HCT116 (cell line): ENCODE results near the gene TMEM109. TPM values are rescaled to one million over a fixed set of nuclear protein-coding genes. Genes with fewer than 3 reads are reported as not detected.

Experiments used
- ATAC-seq: fragments of 200-7000 bp; cut with Tn5 transposase; 2 replicates; pipeline ENCODE4 v1.9.1; 2020; ENCODE audit warnings: mild to moderate bottlenecking, moderate library complexity
- BruUV-seq: library from RNA; stranded (reverse); fragments of 400-500 nt; replicated peaks from 2 replicates; lab custom pipeline; 2021; lab: Mats Ljungman, UMichigan
- CTCF ChIA-PET: fragments of 300-600 bp; sonication (Branson Sonifier 250); formaldehyde crosslinking; loops from one replicate; lab custom pipeline; 2021; ENCODE audit warnings: antibody characterized with exemption; lab: Charles Lee
- POLR2A ChIA-PET: fragments of 300-600, 350-600 bp; sonication (Branson Sonifier 250); formaldehyde crosslinking; loops from one replicate; lab custom pipeline; 2021; ENCODE audit warnings: antibody characterized with exemption; lab: Charles Lee
- RAD21 ChIA-PET, 2 experiments: fragments of 300-600 bp; sonication (Branson Sonifier 250); formaldehyde crosslinking; loops; one replicate each; lab custom pipeline; 2023; ENCODE audit warnings: low total read pairs in 2 of 2; ENCODE audit not compliant: uncharacterized antibody in 2 of 2, unreplicated experiment in 2 of 2, low non-redundant PET in 1 of 2; lab: Charles Lee
- DNase-seq: peaks from one replicate; pipeline ENCODE4 v3.0.0-alpha.2; 2010; ENCODE audit warnings: low read depth, low spot score
- H2AFZ ChIP-seq: fragments of 200-600 bp; shearing (Covaris generic), sonication (generic); 2 replicates; pipeline ENCODE4 v1.6.1; 2017; ENCODE audit warnings: low read depth, mixed run types, mixed read lengths, antibody characterized with exemption, low read length; ENCODE audit not compliant: poor library complexity, severe bottlenecking
- H3K27ac ChIP-seq: 2 replicates; pipeline ENCODE4 v1.5.1; 2012; ENCODE audit warnings: low read depth, low read length
- H3K27me3 ChIP-seq: fragments of 200-600 bp; sonication (generic); 2 replicates; pipeline ENCODE4 v1.6.1; 2016; ENCODE audit warnings: mixed run types, low read length, mixed read lengths; ENCODE audit not compliant: insufficient read depth
- H3K36me3 ChIP-seq, 2 experiments: fragments of 200-500 bp in 1 of 2; fragments of 200-600 bp in 1 of 2; sonication (Bioruptor generic) in 1 of 2; sonication (generic) in 1 of 2; 2 replicates each; pipeline versions ENCODE4 v1.5.1 to v1.6.1; 2014 to 2016; ENCODE audit warnings: low read length in 2 of 2, inconsistent platforms in 1 of 2, mixed read lengths in 1 of 2, mixed run types in 1 of 2; ENCODE audit not compliant: insufficient read depth in 2 of 2, control insufficient read depth in 1 of 2
- H3K4me1 ChIP-seq, 2 experiments: fragments of 200-600 bp in 1 of 2; sonication (generic) in 1 of 2; 2 replicates each; pipeline versions ENCODE4 v1.5.1 to v1.6.1; 2012 to 2017; ENCODE audit warnings: low read length in 2 of 2, inconsistent platforms in 1 of 2, mild to moderate bottlenecking in 1 of 2, mixed read lengths in 1 of 2, mixed run types in 1 of 2, moderate library complexity in 1 of 2; ENCODE audit not compliant: insufficient read depth in 2 of 2, control insufficient read depth in 1 of 2
- H3K4me2 ChIP-seq: fragments of 200-600 bp; sonication (generic); 2 replicates; pipeline ENCODE4 v1.6.1; 2017; ENCODE audit warnings: mixed run types, low read length, mixed read lengths
- H3K4me3 ChIP-seq, 2 experiments: fragments of 200-600 bp in 1 of 2; sonication (generic) in 1 of 2; replicated peaks in 1 of 2; 2 replicates each; pipeline ENCODE4 v1.5.1; 2011 to 2016; ENCODE audit warnings: low read length in 2 of 2, control low read depth in 1 of 2, low read depth in 1 of 2, mild to moderate bottlenecking in 1 of 2, mixed read lengths in 1 of 2, mixed run types in 1 of 2
- H3K79me2 ChIP-seq: fragments of 200-600 bp; sonication (generic); 2 replicates; pipeline ENCODE4 v1.6.1; 2017; ENCODE audit warnings: mild to moderate bottlenecking, mixed run types, low read length, moderate library complexity, mixed read lengths; ENCODE audit not compliant: insufficient read depth
- H3K9ac ChIP-seq: fragments of 200-600 bp; sonication (generic); 2 replicates; pipeline ENCODE4 v1.6.1; 2016; ENCODE audit warnings: low read length, mixed read lengths
- H3K9me2 ChIP-seq: fragments of 200-600 bp; sonication (generic), shearing (Covaris generic); 2 replicates; pipeline ENCODE4 v1.6.1; 2017; ENCODE audit warnings: mixed run types, mild to moderate bottlenecking, moderate library complexity; ENCODE audit not compliant: insufficient read depth
- H3K9me3 ChIP-seq, 2 experiments: fragments of 200-500 bp in 1 of 2; fragments of 200-600 bp in 1 of 2; sonication (Bioruptor generic) in 1 of 2; sonication (generic) in 1 of 2; 2 replicates each; pipeline ENCODE4 v1.6.1; 2014 to 2017; ENCODE audit warnings: low read length in 2 of 2, mixed read lengths in 2 of 2, inconsistent platforms in 1 of 2, low read depth in 1 of 2, mild to moderate bottlenecking in 1 of 2, mixed run types in 1 of 2, moderate library complexity in 1 of 2; ENCODE audit not compliant: control insufficient read depth in 1 of 2, insufficient read depth in 1 of 2
- H4K20me1 ChIP-seq: fragments of 200-600 bp; sonication (generic), shearing (Covaris generic); 2 replicates; pipeline ENCODE4 v1.6.1; 2017; ENCODE audit warnings: mixed run types, mild to moderate bottlenecking, moderate library complexity; ENCODE audit not compliant: insufficient read depth
- CBX3 ChIP-seq: IDR thresholded peaks from 2 replicates; pipeline ENCODE4 v1.6.1; 2012; ENCODE audit warnings: low read depth
- ELF1 ChIP-seq: IDR thresholded peaks from 2 replicates; pipeline ENCODE4 v1.6.1; 2012; ENCODE audit warnings: low read depth, borderline replicate concordance
- EZH2 ChIP-seq: fragments of 200-600 bp; sonication (generic); IDR thresholded peaks from 2 replicates; pipeline ENCODE4 v1.6.1; 2017; ENCODE audit warnings: antibody characterized with exemption, mixed run types
- EZH2phosphoT487 ChIP-seq: fragments of 200-600 bp; IDR thresholded peaks from 2 replicates; pipeline ENCODE4 v1.6.1; 2018; ENCODE audit warnings: antibody characterized with exemption, borderline replicate concordance
- RAD21 ChIP-seq: IDR thresholded peaks from 2 replicates; pipeline ENCODE4 v1.6.1; 2012; ENCODE audit warnings: low read depth, mild to moderate bottlenecking
- SRF ChIP-seq: IDR thresholded peaks from 2 replicates; pipeline ENCODE4 v1.6.1; 2012; ENCODE audit warnings: low read depth
- intact Hi-C: fragments of 100-400 bp; cut with micrococcal nuclease; formaldehyde crosslinking; loops from 2 replicates; pipeline ENCODE4 v1.10.0; 2022
- total RNA-seq: library from RNA; stranded (reverse); gene quantifications from one replicate; pipeline ENCODE4 v1.2.1, GENCODE V29; 2021; ENCODE audit not compliant: unreplicated experiment
- TF ChIP-seq, protein P1 (sequence below): IDR thresholded peaks from 2 replicates; pipeline ENCODE4 v1.6.1; 2012; ENCODE audit warnings: low read depth
- TF ChIP-seq, protein P2 (sequence below): IDR thresholded peaks from 2 replicates; pipeline ENCODE4 v1.6.1; 2012

Gene TMEM109
- total RNA-seq, 1 experiment from 2014 or later = 44.4 TPM

DNA sequence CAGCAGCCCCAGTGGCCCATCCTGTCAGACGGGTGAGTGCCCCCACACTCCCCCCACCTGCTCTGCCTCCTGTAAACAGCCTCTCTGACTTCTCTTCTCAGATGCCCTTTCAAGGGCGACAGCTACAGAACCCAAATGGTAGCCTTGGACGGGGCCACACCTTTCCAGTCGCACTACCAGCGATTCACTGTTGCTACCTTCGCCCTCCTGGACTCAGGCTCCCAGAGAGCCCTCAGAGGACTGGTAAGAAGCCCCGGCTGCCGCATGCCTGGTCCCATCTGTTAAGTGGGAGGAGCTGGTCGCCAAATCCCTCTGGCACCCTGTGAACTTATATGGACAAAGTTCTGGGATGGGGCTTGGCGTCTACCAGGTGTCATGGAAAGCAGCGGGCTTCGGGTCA lies 40.4 kb upstream of the TMEM109 start:
- ChIA-PET CTCF (interaction anchor here (2.3 kb wide), 1 partner anchor 26 kb away, joined by 5 read pairs; no protein-coding TSS in a partner anchor), RAD21 (no interaction called here)
- Histone ChIP-seq H3K36me3 (peaks cover 0 to 4% of the 10 kb centered on the region in 2 experiments; a peak in 2 of 4 replicates), H3K9ac (no peak overlapping the region), H3K4me3 (no peak overlapping the region), H3K27me3 (no peaks in the 10 kb centered on the region), H3K4me1 (peaks cover 0 to 4% of the 10 kb centered on the region in 2 experiments; a peak in 2 of 4 replicates), H3K9me2 (no peaks in the 10 kb centered on the region), H2AFZ (no peak overlapping the region), H3K4me2 (no peak overlapping the region), H3K27ac (no peak overlapping the region), H4K20me1 (no peaks in the 10 kb centered on the region)
- ATAC-seq (no peak), DNase-seq (no peak)
- intact Hi-C loops = no loop called here
- BruUV-seq = no TSS peak
- TF ChIP-seq EZH2 (no peak), RAD21 (no peak), ELF1 (no peak), SRF (no peak), CBX3 (no peak), EZH2phosphoT487 (no peak)
- TF ChIP-seq, protein P1, sequence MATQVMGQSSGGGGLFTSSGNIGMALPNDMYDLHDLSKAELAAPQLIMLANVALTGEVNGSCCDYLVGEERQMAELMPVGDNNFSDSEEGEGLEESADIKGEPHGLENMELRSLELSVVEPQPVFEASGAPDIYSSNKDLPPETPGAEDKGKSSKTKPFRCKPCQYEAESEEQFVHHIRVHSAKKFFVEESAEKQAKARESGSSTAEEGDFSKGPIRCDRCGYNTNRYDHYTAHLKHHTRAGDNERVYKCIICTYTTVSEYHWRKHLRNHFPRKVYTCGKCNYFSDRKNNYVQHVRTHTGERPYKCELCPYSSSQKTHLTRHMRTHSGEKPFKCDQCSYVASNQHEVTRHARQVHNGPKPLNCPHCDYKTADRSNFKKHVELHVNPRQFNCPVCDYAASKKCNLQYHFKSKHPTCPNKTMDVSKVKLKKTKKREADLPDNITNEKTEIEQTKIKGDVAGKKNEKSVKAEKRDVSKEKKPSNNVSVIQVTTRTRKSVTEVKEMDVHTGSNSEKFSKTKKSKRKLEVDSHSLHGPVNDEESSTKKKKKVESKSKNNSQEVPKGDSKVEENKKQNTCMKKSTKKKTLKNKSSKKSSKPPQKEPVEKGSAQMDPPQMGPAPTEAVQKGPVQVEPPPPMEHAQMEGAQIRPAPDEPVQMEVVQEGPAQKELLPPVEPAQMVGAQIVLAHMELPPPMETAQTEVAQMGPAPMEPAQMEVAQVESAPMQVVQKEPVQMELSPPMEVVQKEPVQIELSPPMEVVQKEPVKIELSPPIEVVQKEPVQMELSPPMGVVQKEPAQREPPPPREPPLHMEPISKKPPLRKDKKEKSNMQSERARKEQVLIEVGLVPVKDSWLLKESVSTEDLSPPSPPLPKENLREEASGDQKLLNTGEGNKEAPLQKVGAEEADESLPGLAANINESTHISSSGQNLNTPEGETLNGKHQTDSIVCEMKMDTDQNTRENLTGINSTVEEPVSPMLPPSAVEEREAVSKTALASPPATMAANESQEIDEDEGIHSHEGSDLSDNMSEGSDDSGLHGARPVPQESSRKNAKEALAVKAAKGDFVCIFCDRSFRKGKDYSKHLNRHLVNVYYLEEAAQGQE = no peak
- TF ChIP-seq, protein P2, sequence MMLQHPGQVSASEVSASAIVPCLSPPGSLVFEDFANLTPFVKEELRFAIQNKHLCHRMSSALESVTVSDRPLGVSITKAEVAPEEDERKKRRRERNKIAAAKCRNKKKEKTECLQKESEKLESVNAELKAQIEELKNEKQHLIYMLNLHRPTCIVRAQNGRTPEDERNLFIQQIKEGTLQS = no peak
- TF ChIP-seq, all 23 proteins: peak for 0
- POLR2A ChIA-PET = no interaction called here
- H3K79me2 ChIP-seq = no peaks in the 10 kb centered on the region
- no peaks in the 10 kb centered on the region for H3K9me3 ChIP-seq
